ENCODE measurements around the gene CBFA2T3.
A peak's percentile ranks its signal among the peaks of the same experiment; 100 is the strongest.

CBFA2T3 gene

GRCh38 chr16:88886845-88887521 lies 90.0 kb downstream of the CBFA2T3 start:
- no peak overlapping the region for H3K27ac ChIP-seq (ENCODE audit: low read length, poor library complexity, severe bottlenecking)
- H3K4me1 ChIP-seq (ENCODE audit: control insufficient read depth, insufficient read depth, low read depth, low read length): peaks cover 3% of the 10 kb centered on the region
- H3K4me3 ChIP-seq (ENCODE audit: insufficient read depth in 1 of 2, low read depth in 1 of 2, low read length in 2 of 2): no peak overlapping the region
- peaks cover 4 to 32% of the 10 kb centered on the region in 2 experiments for H3K27me3 ChIP-seq (ENCODE audit: control insufficient read depth in 1 of 2, insufficient read depth in 1 of 2, low read length in 2 of 2)
- H2BK120ac ChIP-seq (ENCODE audit: low read depth, low read length): no peak overlapping the region
- H2AK5ac ChIP-seq (ENCODE audit: low read length, severe bottlenecking): no peak overlapping the region
- no peak overlapping the region for H3K4me2 ChIP-seq (ENCODE audit: low read length, poor library complexity, severe bottlenecking)
- no peak overlapping the region for H2BK5ac ChIP-seq (ENCODE audit: low read depth, low read length, poor library complexity, severe bottlenecking)
- no peak overlapping the region for H2BK15ac ChIP-seq (ENCODE audit: low read depth, poor library complexity, severe bottlenecking)
- H3K4ac ChIP-seq (ENCODE audit: low read depth in 1 of 2, low read length in 2 of 2): no peak overlapping the region
- H3K23ac ChIP-seq (ENCODE audit: low read length in 2 of 2): no peak overlapping the region
- no peaks in the 10 kb centered on the region for H3K36me3 ChIP-seq (ENCODE audit: control insufficient read depth in 1 of 2, insufficient read depth in 2 of 2, low read depth in 1 of 2, low read length in 2 of 2)
- no peak overlapping the region for H3K14ac ChIP-seq (ENCODE audit: low read length in 2 of 2)
- H2AFZ ChIP-seq (ENCODE audit: low read depth, low read length): no peak overlapping the region
- WGBS: 85% methylated on average over 39 of the region's 39 CpGs
- no peaks in the 10 kb centered on the region for H3K9me3 ChIP-seq (ENCODE audit: control insufficient read depth, low read length)
- no peak overlapping the region for H2BK12ac ChIP-seq (ENCODE audit: low read length in 2 of 2)
- H3K18ac ChIP-seq (ENCODE audit: low read depth in 1 of 2, low read length in 2 of 2): no peak overlapping the region
- DNase-seq: peak; percentile 26
- H3K79me1 ChIP-seq (replicated peaks; ENCODE audit: low read length, poor library complexity, severe bottlenecking): no peaks in the 10 kb centered on the region
- no peak overlapping the region for H3K9ac ChIP-seq (ENCODE audit: low read length)
- H4K91ac ChIP-seq (ENCODE audit: low read length): no peak overlapping the region
- H4K8ac ChIP-seq (ENCODE audit: low read length): no peak overlapping the region

DNA sequence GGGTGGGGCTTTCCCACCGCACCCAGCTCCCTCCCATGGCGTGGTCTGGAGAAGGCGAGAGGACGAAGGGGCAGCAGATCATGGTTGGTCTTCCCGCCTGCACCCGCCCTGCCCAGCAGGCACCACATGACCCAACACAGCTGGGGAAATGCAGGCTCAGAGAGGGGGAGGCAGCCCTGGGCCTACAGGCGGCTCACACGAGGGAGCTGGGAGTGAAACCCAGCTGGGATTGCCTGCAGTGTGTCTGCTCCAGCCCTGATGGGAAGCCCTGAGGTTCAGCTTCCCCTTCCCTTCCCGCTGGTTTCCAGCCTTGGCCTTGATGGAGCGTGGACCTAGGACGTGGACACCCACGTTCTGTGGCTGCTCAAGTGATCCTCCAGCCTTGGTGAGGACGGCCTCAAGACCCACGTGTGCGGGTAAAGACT lies 90.6 kb downstream of the CBFA2T3 start:
- H3K4me3 ChIP-seq (ENCODE audit: insufficient read depth in 1 of 2, low read depth in 1 of 2, low read length in 2 of 2): no peak overlapping the region
- no peak overlapping the region for H2BK5ac ChIP-seq (ENCODE audit: low read depth, low read length, poor library complexity, severe bottlenecking)
- no peak overlapping the region for H3K14ac ChIP-seq (ENCODE audit: low read length in 2 of 2)
- no peak overlapping the region for H3K23ac ChIP-seq (ENCODE audit: low read length in 2 of 2)
- DNase-seq: no peak
- no peak overlapping the region for H4K8ac ChIP-seq (ENCODE audit: low read length)
- no peak overlapping the region for H2BK120ac ChIP-seq (ENCODE audit: low read depth, low read length)
- H3K18ac ChIP-seq (ENCODE audit: low read depth in 1 of 2, low read length in 2 of 2): no peak overlapping the region
- no peaks in the 10 kb centered on the region for H3K36me3 ChIP-seq (ENCODE audit: control insufficient read depth in 1 of 2, insufficient read depth in 2 of 2, low read depth in 1 of 2, low read length in 2 of 2)
- no peaks in the 10 kb centered on the region for H3K79me1 ChIP-seq (replicated peaks; ENCODE audit: low read length, poor library complexity, severe bottlenecking)
- no peak overlapping the region for H3K27ac ChIP-seq (ENCODE audit: low read length, poor library complexity, severe bottlenecking)
- H3K4ac ChIP-seq (ENCODE audit: low read depth in 1 of 2, low read length in 2 of 2): no peak overlapping the region
- H2AFZ ChIP-seq (ENCODE audit: low read depth, low read length): no peak overlapping the region
- H2BK12ac ChIP-seq (ENCODE audit: low read length in 2 of 2): no peak overlapping the region
- H3K4me1 ChIP-seq (ENCODE audit: control insufficient read depth, insufficient read depth, low read depth, low read length): peaks cover 3% of the 10 kb centered on the region
- H3K9ac ChIP-seq (ENCODE audit: low read length): no peak overlapping the region
- WGBS: 90% methylated on average over 15 of the region's 15 CpGs
- no peaks in the 10 kb centered on the region for H3K9me3 ChIP-seq (ENCODE audit: control insufficient read depth, low read length)
- no peak overlapping the region for H2BK15ac ChIP-seq (ENCODE audit: low read depth, poor library complexity, severe bottlenecking)
- H4K91ac ChIP-seq (ENCODE audit: low read length): no peak overlapping the region
- no peak overlapping the region for H2AK5ac ChIP-seq (ENCODE audit: low read length, severe bottlenecking)
- H3K27me3 ChIP-seq (ENCODE audit: control insufficient read depth in 1 of 2, insufficient read depth in 1 of 2, low read length in 2 of 2): peaks cover 4 to 28% of the 10 kb centered on the region in 2 experiments
- H3K4me2 ChIP-seq (ENCODE audit: low read length, poor library complexity, severe bottlenecking): no peak overlapping the region

DNA sequence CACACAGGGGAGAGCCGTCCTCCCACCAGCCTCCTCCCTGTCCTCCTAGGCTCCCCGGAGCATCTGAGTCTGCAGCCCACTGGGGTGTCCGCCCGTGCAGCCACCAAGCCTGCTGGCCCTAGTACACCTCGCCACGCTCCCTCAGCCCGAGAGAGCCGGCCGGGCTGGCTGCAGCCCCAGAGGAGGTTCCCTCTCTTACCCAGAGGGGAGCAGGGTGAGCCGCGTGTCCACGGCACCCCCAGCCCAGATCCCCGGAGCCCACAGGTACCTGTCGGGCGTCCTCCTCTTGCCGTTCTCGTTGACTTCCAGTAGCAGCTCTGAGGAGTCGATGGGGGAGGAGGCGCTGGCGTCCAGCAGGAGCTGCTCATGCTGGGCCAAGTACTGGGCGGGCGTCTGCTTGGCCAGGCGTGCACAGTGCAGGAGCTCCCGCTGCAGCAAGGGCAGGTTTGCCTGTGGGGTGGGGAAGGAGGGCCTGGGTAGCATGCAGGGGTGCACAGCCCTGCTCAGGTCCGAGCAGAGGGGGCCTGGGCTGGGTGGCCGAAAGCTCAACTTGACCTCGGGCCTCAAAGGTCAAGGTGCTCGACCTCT lies 91.2 kb downstream of the CBFA2T3 start:
- WGBS: 93% methylated on average over 28 of the region's 28 CpGs
- Histone ChIP-seq H3K4ac (ENCODE audit: low read depth in 1 of 2, low read length in 2 of 2) (no peak overlapping the region), H2AK5ac (ENCODE audit: low read length, severe bottlenecking) (no peak overlapping the region), H3K23ac (ENCODE audit: low read length in 2 of 2) (no peak overlapping the region), H2BK5ac (ENCODE audit: low read depth, low read length, poor library complexity, severe bottlenecking) (no peak overlapping the region), H4K8ac (ENCODE audit: low read length) (no peak overlapping the region), H2BK120ac (ENCODE audit: low read depth, low read length) (no peak overlapping the region), H3K9me3 (ENCODE audit: control insufficient read depth, low read length) (no peaks in the 10 kb centered on the region), H3K4me1 (ENCODE audit: control insufficient read depth, insufficient read depth, low read depth, low read length) (peaks cover 3% of the 10 kb centered on the region), H3K27me3 (ENCODE audit: control insufficient read depth in 1 of 2, insufficient read depth in 1 of 2, low read length in 2 of 2) (peaks cover 6 to 27% of the 10 kb centered on the region in 2 experiments), H3K27ac (ENCODE audit: low read length, poor library complexity, severe bottlenecking) (no peak overlapping the region), H3K4me3 (ENCODE audit: insufficient read depth in 1 of 2, low read depth in 1 of 2, low read length in 2 of 2) (no peak overlapping the region), H3K4me2 (ENCODE audit: low read length, poor library complexity, severe bottlenecking) (no peak overlapping the region), H4K91ac (ENCODE audit: low read length) (no peak overlapping the region), H3K18ac (ENCODE audit: low read depth in 1 of 2, low read length in 2 of 2) (no peak overlapping the region), H2BK12ac (ENCODE audit: low read length in 2 of 2) (no peak overlapping the region), H3K36me3 (ENCODE audit: control insufficient read depth in 1 of 2, insufficient read depth in 2 of 2, low read depth in 1 of 2, low read length in 2 of 2) (no peaks in the 10 kb centered on the region), H3K14ac (ENCODE audit: low read length in 2 of 2) (no peak overlapping the region), H3K9ac (ENCODE audit: low read length) (no peak overlapping the region), H2BK15ac (ENCODE audit: low read depth, poor library complexity, severe bottlenecking) (no peak overlapping the region), H2AFZ (ENCODE audit: low read depth, low read length) (no peak overlapping the region), H3K79me1 (replicated peaks; ENCODE audit: low read length, poor library complexity, severe bottlenecking) (no peaks in the 10 kb centered on the region)
- DNase-seq: no peak

- Histone ChIP-seq H2AK5ac (ENCODE audit: low read length, severe bottlenecking) (no peak overlapping the region), H3K14ac (ENCODE audit: low read length in 2 of 2) (no peak overlapping the region), H3K4me3 (ENCODE audit: insufficient read depth in 1 of 2, low read depth in 1 of 2, low read length in 2 of 2) (no peak overlapping the region), H4K91ac (ENCODE audit: low read length) (no peak overlapping the region), H3K4me2 (ENCODE audit: low read length, poor library complexity, severe bottlenecking) (no peak overlapping the region), H3K9me3 (ENCODE audit: control insufficient read depth, low read length) (no peaks in the 10 kb centered on the region), H3K4ac (ENCODE audit: low read depth in 1 of 2, low read length in 2 of 2) (no peak overlapping the region), H2BK15ac (ENCODE audit: low read depth, poor library complexity, severe bottlenecking) (no peak overlapping the region), H2BK120ac (ENCODE audit: low read depth, low read length) (no peak overlapping the region), H3K36me3 (ENCODE audit: control insufficient read depth in 1 of 2, insufficient read depth in 2 of 2, low read depth in 1 of 2, low read length in 2 of 2) (no peaks in the 10 kb centered on the region), H3K4me1 (ENCODE audit: control insufficient read depth, insufficient read depth, low read depth, low read length) (peaks cover 6% of the 10 kb centered on the region), H2BK5ac (ENCODE audit: low read depth, low read length, poor library complexity, severe bottlenecking) (no peak overlapping the region), H3K18ac (ENCODE audit: low read depth in 1 of 2, low read length in 2 of 2) (no peak overlapping the region), H2AFZ (ENCODE audit: low read depth, low read length) (no peak overlapping the region), H3K9ac (ENCODE audit: low read length) (no peak overlapping the region), H3K79me1 (replicated peaks; ENCODE audit: low read length, poor library complexity, severe bottlenecking) (no peaks in the 10 kb centered on the region), H3K27ac (ENCODE audit: low read length, poor library complexity, severe bottlenecking) (no peak overlapping the region), H3K27me3 (ENCODE audit: control insufficient read depth in 1 of 2, insufficient read depth in 1 of 2, low read length in 2 of 2) (peaks cover 13 to 28% of the 10 kb centered on the region in 2 experiments), H4K8ac (ENCODE audit: low read length) (no peak overlapping the region), H2BK12ac (ENCODE audit: low read length in 2 of 2) (no peak overlapping the region), H3K23ac (ENCODE audit: low read length in 2 of 2) (no peak overlapping the region)
- WGBS: 93% methylated on average over 39 of the region's 39 CpGs
- no peak for DNase-seq
These were observed 92.3 kb downstream of the CBFA2T3 start for GRCh38 chr16:88884569-88885271.

All from mesenchymal stem cell (in vitro differentiated cells and primary cell).